Neural progenitor cell (in vitro differentiated cells): ENCODE results near the gene CREBBP. TPM values are rescaled to one million over a fixed set of nuclear protein-coding genes. Genes with fewer than 3 reads are reported as not detected.

Source experiments
- DNase-seq: peaks from one replicate; pipeline ENCODE4 v3.0.0-alpha.2; 2016; ENCODE audit warnings: low spot score
- H2AFZ ChIP-seq: fragments of 200-600 bp; sonication (generic); replicated peaks from 2 replicates; pipeline ENCODE4 v1.6.1; 2016; ENCODE audit warnings: antibody characterized with exemption
- H3F3A ChIP-seq: fragments of 200-600 bp; sonication (generic); 2 replicates; pipeline ENCODE4 v1.6.1; 2016; ENCODE audit warnings: antibody characterized with exemption, low read depth
- H3K27ac ChIP-seq: fragments of 200-600 bp; sonication (generic); 2 replicates; pipeline ENCODE4 v1.5.1; 2016; ENCODE audit warnings: mild to moderate bottlenecking
- H3K27me3 ChIP-seq: fragments of 200-600 bp; sonication (generic); 2 replicates; pipeline ENCODE4 v1.6.1; 2016; ENCODE audit warnings: mild to moderate bottlenecking, moderate library complexity
- H3K36me3 ChIP-seq: fragments of 200-600 bp; sonication (generic); 2 replicates; pipeline ENCODE4 v1.5.1; 2016
- H3K4me1 ChIP-seq: fragments of 200-600 bp; sonication (generic); 2 replicates; pipeline ENCODE4 v1.6.1; 2016; ENCODE audit warnings: mixed run types
- H3K4me2 ChIP-seq: fragments of 200-600 bp; sonication (generic); 2 replicates; pipeline ENCODE4 v1.6.1; 2016
- H3K4me3 ChIP-seq: fragments of 200-600 bp; sonication (generic); 2 replicates; pipeline ENCODE4 v1.5.1; 2016
- H3K79me2 ChIP-seq: fragments of 200-600 bp; sonication (generic); 2 replicates; pipeline ENCODE4 v1.6.1; 2016; ENCODE audit warnings: low read depth
- H3K9ac ChIP-seq: fragments of 200-600 bp; sonication (generic); 2 replicates; pipeline ENCODE4 v1.6.1; 2016
- H3K9me3 ChIP-seq: fragments of 200-600 bp; sonication (generic); 2 replicates; pipeline ENCODE4 v1.5.1; 2016; ENCODE audit warnings: low read depth
- H4K20me1 ChIP-seq: fragments of 200-600 bp; sonication (generic); 2 replicates; pipeline ENCODE4 v1.6.1; 2016; ENCODE audit warnings: low read depth
- H3K27ac Mint-ChIP-seq: 3 replicates; pipeline ENCODE4 v1.8.0; 2021; ENCODE audit warnings: mixed read lengths
- H3K27me3 Mint-ChIP-seq: 2 replicates; pipeline ENCODE4 v1.8.0; 2022; ENCODE audit warnings: low read depth, mild to moderate bottlenecking, inconsistent platforms, moderate library complexity, mixed read lengths; ENCODE audit not compliant: insufficient read depth
- H3K36me3 Mint-ChIP-seq: 3 replicates; pipeline ENCODE4 v1.8.0; 2021; ENCODE audit warnings: mixed read lengths
- H3K4me1 Mint-ChIP-seq: 3 replicates; pipeline ENCODE4 v1.8.0; 2021; ENCODE audit warnings: mixed read lengths
- H3K4me3 Mint-ChIP-seq: 3 replicates; pipeline ENCODE4 v1.8.0; 2021; ENCODE audit warnings: mild to moderate bottlenecking, moderate library complexity, mixed read lengths
- H3K9me3 Mint-ChIP-seq: 3 replicates; pipeline ENCODE4 v1.8.0; 2020; ENCODE audit warnings: mixed read lengths
- CTCF ChIP-seq: fragments of 200-600 bp; sonication (generic); IDR thresholded peaks from 2 replicates; pipeline ENCODE4 v1.5.1; 2017; ENCODE audit warnings: antibody characterized with exemption, mild to moderate bottlenecking
- EZH2 ChIP-seq: fragments of 200-600 bp; sonication (generic); IDR thresholded peaks from 2 replicates; pipeline ENCODE4 v1.6.1; 2017; ENCODE audit warnings: antibody characterized with exemption, mild to moderate bottlenecking, moderate library complexity
- EZH2phosphoT487 ChIP-seq: fragments of 200-600 bp; sonication (generic); IDR thresholded peaks from 2 replicates; pipeline ENCODE4 v1.6.1; 2017; ENCODE audit warnings: antibody characterized with exemption
- total RNA-seq: library from RNA; depleted of rRNA; stranded (reverse); fragments of >200 nt; gene quantifications from 2 replicates; pipeline ENCODE4 v1.2.3, GENCODE V29; 2015; ENCODE audit warnings: low replicate concordance

The CREBBP gene
- total RNA-seq, 1 donor from 2014 or later, result 60.6 TPM

GRCh38 chr16:3734084-3734757 lies 146.3 kb downstream of the CREBBP start:
- Mint-ChIP-seq H3K36me3 (peaks cover 55% of the 10 kb centered on the region), H3K4me1 (peaks cover 7% of the 10 kb centered on the region), H3K4me3 (no peak overlapping the region), H3K9me3 (no peaks in the 10 kb centered on the region), H3K27ac (no peak overlapping the region), H3K27me3 (peaks cover 3% of the 10 kb centered on the region)
- H3F3A ChIP-seq, result peaks cover 27% of the 10 kb centered on the region
- H3K27ac ChIP-seq, result no peak overlapping the region
- H3K36me3 ChIP-seq, result peaks cover 7% of the 10 kb centered on the region
- H3K9me3 ChIP-seq, result no peaks in the 10 kb centered on the region
- H3K4me1 ChIP-seq, result peaks cover 13% of the 10 kb centered on the region
- peaks cover 39% of the 10 kb centered on the region for H4K20me1 ChIP-seq
- H3K4me3 ChIP-seq, result no peak overlapping the region
- peaks cover 5% of the 10 kb centered on the region for H3K79me2 ChIP-seq
- no peak for DNase-seq
- no peaks in the 10 kb centered on the region for H3K27me3 ChIP-seq
- no peak for TF ChIP-seq EZH2phosphoT487
- H3K9ac ChIP-seq, result no peak overlapping the region
- H2AFZ ChIP-seq, result no peak overlapping the region
- no peak overlapping the region for H3K4me2 ChIP-seq

GRCh38 chr16:3732171-3732570 lies 148.3 kb downstream of the CREBBP start:
- H4K20me1 ChIP-seq, result peaks cover 22% of the 10 kb centered on the region
- no peak overlapping the region for H3K4me3 ChIP-seq
- H3K9me3 ChIP-seq, result no peaks in the 10 kb centered on the region
- H3K27ac ChIP-seq, result no peak overlapping the region
- H3K4me2 ChIP-seq, result no peak overlapping the region
- Mint-ChIP-seq H3K27me3 (peaks cover 2% of the 10 kb centered on the region), H3K9me3 (no peaks in the 10 kb centered on the region), H3K4me1 (peaks cover 10% of the 10 kb centered on the region), H3K36me3 (peaks cover 46% of the 10 kb centered on the region), H3K27ac (no peak overlapping the region), H3K4me3 (no peak overlapping the region)
- H3K27me3 ChIP-seq, result no peaks in the 10 kb centered on the region
- H3K9ac ChIP-seq, result no peak overlapping the region
- no peaks in the 10 kb centered on the region for H3K36me3 ChIP-seq
- H3F3A ChIP-seq, result peaks cover 7% of the 10 kb centered on the region
- no peak for DNase-seq
- H3K4me1 ChIP-seq, result peaks cover 4% of the 10 kb centered on the region
- TF ChIP-seq CTCF (no peak), EZH2 (no peak), EZH2phosphoT487 (no peak)
- H3K79me2 ChIP-seq, result no peaks in the 10 kb centered on the region
- no peak overlapping the region for H2AFZ ChIP-seq

- Mint-ChIP-seq H3K4me3 (no peak overlapping the region), H3K27ac (peak overlapping the region; percentile 50), H3K9me3 (no peaks in the 10 kb centered on the region), H3K4me1 (peaks cover 5% of the 10 kb centered on the region), H3K36me3 (peaks cover 42% of the 10 kb centered on the region), H3K27me3 (peaks cover 2% of the 10 kb centered on the region)
- H3K27ac ChIP-seq, result no peak overlapping the region
- TF ChIP-seq CTCF, result no peak
- TF ChIP-seq EZH2phosphoT487, result no peak
- no peak for TF ChIP-seq EZH2
- no peaks in the 10 kb centered on the region for H3F3A ChIP-seq
- H3K9ac ChIP-seq, result no peak overlapping the region
- H3K4me3 ChIP-seq, result no peak overlapping the region
- peaks cover 20% of the 10 kb centered on the region for H4K20me1 ChIP-seq
- no peak for DNase-seq
- peaks cover 6% of the 10 kb centered on the region for H3K36me3 ChIP-seq
- H3K9me3 ChIP-seq, result no peaks in the 10 kb centered on the region
- H3K4me2 ChIP-seq, result no peak overlapping the region
- no peaks in the 10 kb centered on the region for H3K79me2 ChIP-seq
- H3K27me3 ChIP-seq, result no peaks in the 10 kb centered on the region
- no peaks in the 10 kb centered on the region for H3K4me1 ChIP-seq
- no peak overlapping the region for H2AFZ ChIP-seq
These were observed 149.2 kb downstream of the CREBBP start for GRCh38 chr16:3731126-3731935.
